Osteocyte (in vitro differentiated cells): Measurements from ENCODE around the gene FKBP9. TPM values are rescaled to one million over a fixed set of nuclear protein-coding genes. Genes with fewer than 3 reads are reported as not detected.

Source experiments
- DNase-seq: peaks from one replicate; pipeline ENCODE4 v3.0.0; 2021; ENCODE audit warnings: mixed read lengths; ENCODE audit not compliant: unreplicated experiment; ENCODE audit errors: extremely low spot score
- H3K27ac Mint-ChIP-seq: one replicate; pipeline ENCODE4 v1.8.0; 2021; ENCODE audit warnings: mild to moderate bottlenecking, mixed read lengths; ENCODE audit not compliant: unreplicated experiment
- H3K27me3 Mint-ChIP-seq: one replicate; pipeline ENCODE4 v1.8.0; 2021; ENCODE audit warnings: mixed read lengths; ENCODE audit not compliant: unreplicated experiment
- H3K36me3 Mint-ChIP-seq: one replicate; pipeline ENCODE4 v1.8.0; 2021; ENCODE audit warnings: mixed read lengths; ENCODE audit not compliant: unreplicated experiment
- H3K4me1 Mint-ChIP-seq: one replicate; pipeline ENCODE4 v1.8.0; 2021; ENCODE audit warnings: mixed read lengths; ENCODE audit not compliant: unreplicated experiment
- H3K4me3 Mint-ChIP-seq: one replicate; pipeline ENCODE4 v1.8.0; 2021; ENCODE audit warnings: mild to moderate bottlenecking, moderate library complexity, mixed read lengths; ENCODE audit not compliant: unreplicated experiment
- H3K9me3 Mint-ChIP-seq: one replicate; pipeline ENCODE4 v1.8.0; 2021; ENCODE audit warnings: mixed read lengths; ENCODE audit not compliant: unreplicated experiment
- long read RNA-seq: library from polyadenylated mRNA; unstranded; transcript quantifications from one replicate; pipeline ENCODE4 v2.0.0, GENCODE V29; 2021
- total RNA-seq: library from RNA; stranded (reverse); gene quantifications from 2 replicates; pipeline ENCODE4 v1.2.1, GENCODE V29; 2021
- TF ChIP-seq, protein P1 (sequence below): fragments of 200-600 bp; sonication (generic); IDR thresholded peaks from 2 replicates; pipeline ENCODE4 v1.5.0; 2021; ENCODE audit warnings: antibody characterized with exemption, mild to moderate bottlenecking, moderate library complexity

Gene FKBP9, protein sequence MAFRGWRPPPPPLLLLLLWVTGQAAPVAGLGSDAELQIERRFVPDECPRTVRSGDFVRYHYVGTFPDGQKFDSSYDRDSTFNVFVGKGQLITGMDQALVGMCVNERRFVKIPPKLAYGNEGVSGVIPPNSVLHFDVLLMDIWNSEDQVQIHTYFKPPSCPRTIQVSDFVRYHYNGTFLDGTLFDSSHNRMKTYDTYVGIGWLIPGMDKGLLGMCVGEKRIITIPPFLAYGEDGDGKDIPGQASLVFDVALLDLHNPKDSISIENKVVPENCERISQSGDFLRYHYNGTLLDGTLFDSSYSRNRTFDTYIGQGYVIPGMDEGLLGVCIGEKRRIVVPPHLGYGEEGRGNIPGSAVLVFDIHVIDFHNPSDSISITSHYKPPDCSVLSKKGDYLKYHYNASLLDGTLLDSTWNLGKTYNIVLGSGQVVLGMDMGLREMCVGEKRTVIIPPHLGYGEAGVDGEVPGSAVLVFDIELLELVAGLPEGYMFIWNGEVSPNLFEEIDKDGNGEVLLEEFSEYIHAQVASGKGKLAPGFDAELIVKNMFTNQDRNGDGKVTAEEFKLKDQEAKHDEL
- 229 and 237 TPM in 2 replicates for total RNA-seq
- long read RNA-seq, transcript FKBP9-201 (10 exons, 3,462 nt) = major isoform, 32 of 58 reads
- long read RNA-seq, partial matches to known transcripts = 8 of 58 reads
- long read RNA-seq, other reads (novel, unspliced or antisense) = 13 of 58 reads

DNA sequence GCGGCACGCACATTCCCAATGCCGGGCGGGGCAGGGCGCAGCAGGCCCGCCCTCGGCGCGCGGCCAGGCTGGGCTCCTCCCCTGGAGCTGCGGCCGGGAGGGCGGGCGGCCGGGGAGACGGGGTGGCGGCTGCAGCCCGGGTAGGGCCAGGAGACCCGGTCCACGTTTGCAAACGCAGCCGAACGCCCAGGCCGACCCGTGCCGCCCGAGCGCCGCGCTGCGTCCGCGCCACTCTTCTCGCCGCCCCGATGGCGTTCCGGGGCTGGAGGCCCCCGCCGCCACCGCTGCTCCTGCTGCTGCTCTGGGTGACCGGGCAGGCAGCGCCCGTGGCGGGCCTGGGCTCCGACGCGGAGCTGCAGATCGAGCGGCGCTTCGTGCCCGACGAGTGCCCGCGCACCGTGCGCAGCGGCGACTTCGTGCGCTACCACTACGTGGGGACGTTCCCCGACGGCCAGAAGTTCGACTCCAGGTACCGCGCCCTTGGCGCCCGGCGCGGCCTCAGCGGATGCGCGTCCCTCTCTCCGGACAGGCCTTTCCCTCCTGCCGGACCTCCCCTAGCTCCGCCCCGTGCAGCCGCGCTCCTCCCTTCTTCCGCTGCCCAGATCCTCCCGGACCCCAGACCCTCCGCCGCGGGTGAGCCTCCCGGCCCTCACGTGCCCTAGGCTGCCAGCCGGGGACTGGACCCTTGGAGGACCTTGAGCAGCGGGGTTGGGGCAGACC, at the start of gene FKBP9:
Gene FKBP9, plus strand, starts transcription at position 115 of the 720 bp plus-strand sequence. Its CDS starts 134 bp downstream, at position 249.
- H3K27me3 Mint-ChIP-seq = no peaks in the 10 kb centered on the region
- DNase-seq = peak; percentile 92
- peak within 1 kb of the TSS; percentile 84 for H3K4me3 Mint-ChIP-seq
- no peaks in the 10 kb centered on the region for H3K9me3 Mint-ChIP-seq
- TF ChIP-seq, protein P1, sequence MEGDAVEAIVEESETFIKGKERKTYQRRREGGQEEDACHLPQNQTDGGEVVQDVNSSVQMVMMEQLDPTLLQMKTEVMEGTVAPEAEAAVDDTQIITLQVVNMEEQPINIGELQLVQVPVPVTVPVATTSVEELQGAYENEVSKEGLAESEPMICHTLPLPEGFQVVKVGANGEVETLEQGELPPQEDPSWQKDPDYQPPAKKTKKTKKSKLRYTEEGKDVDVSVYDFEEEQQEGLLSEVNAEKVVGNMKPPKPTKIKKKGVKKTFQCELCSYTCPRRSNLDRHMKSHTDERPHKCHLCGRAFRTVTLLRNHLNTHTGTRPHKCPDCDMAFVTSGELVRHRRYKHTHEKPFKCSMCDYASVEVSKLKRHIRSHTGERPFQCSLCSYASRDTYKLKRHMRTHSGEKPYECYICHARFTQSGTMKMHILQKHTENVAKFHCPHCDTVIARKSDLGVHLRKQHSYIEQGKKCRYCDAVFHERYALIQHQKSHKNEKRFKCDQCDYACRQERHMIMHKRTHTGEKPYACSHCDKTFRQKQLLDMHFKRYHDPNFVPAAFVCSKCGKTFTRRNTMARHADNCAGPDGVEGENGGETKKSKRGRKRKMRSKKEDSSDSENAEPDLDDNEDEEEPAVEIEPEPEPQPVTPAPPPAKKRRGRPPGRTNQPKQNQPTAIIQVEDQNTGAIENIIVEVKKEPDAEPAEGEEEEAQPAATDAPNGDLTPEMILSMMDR = no peak
- peak within 1 kb of the TSS; percentile 93 for H3K27ac Mint-ChIP-seq
- peaks cover 21% of the 10 kb centered on the region for H3K4me1 Mint-ChIP-seq
- H3K36me3 Mint-ChIP-seq = peaks cover 4% of the 10 kb centered on the region

DNA sequence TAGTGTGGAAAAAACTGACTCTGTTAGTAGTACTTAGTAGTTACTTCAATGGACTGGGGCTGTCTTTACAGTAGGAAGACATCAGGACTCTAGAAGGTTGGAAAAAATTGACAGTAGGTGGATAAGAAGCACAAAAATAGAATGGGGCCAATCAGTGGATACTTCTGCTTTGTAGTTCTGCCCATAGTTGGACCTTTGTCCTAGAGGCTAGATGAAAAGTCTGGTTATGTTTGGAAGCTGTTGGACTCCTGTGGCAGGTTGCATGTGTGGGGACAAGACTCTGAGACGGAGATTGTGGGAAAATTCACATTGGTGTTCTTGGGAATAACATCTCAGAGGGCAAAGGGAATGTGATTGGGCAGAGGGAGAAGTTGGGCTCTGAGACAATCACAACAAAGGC, 47.0 kb upstream of the FKBP9 start:
- DNase-seq = no peak
- Mint-ChIP-seq H3K27ac (no peak overlapping the region), H3K4me1 (peaks cover 7% of the 10 kb centered on the region), H3K9me3 (no peaks in the 10 kb centered on the region), H3K36me3 (peaks cover 4% of the 10 kb centered on the region), H3K27me3 (no peaks in the 10 kb centered on the region), H3K4me3 (no peak overlapping the region)
- TF ChIP-seq, protein P1 = no peak

DNA sequence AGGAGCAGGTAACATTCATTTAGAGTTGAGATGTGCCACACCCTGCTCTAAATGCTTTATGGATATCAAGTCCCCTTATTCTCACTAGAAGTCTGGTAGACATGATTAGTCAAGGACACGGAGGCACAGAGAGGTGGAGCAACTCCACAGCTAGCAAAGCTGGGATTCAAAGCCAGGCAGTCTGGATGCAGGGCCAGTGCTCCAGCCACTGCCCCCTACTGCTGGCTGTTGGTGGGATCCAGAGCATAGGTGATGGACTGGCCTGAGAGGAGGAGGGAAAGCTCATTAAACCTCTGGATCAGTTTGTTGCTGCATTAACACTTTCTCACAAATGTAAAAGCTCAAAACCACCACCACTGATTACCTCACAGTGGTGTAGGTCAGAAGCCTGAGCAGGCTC, 43.1 kb upstream of the FKBP9 start:
- TF ChIP-seq, protein P1 = no peak
- Mint-ChIP-seq H3K4me1 (no peaks in the 10 kb centered on the region), H3K36me3 (peaks cover 24% of the 10 kb centered on the region), H3K9me3 (no peaks in the 10 kb centered on the region), H3K27ac (no peak overlapping the region), H3K27me3 (no peaks in the 10 kb centered on the region), H3K4me3 (no peak overlapping the region)
- no peak for DNase-seq

DNA sequence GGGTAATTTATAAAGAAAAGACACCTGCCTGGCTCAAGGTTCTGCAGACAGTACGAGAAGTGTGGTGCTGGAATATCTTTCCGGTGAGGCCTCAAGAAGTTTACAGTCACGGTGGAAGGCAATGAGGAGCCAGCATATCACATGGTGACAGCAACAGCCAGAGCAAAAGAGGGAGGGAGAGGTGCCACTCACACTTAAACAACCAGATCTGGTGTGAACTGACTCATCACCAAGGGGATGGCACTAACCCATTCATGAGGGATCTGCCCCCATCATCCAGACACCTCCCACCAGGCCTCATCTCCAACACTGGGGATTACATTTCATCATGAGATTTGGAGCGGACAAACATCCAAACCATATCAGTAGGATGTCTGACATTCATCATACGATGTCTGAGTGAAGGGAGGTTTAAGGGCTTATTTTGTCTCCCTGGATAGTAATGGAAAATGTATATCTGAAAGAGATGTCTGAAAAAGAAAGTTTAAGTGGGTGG, 42.2 kb upstream of the FKBP9 start:
- Mint-ChIP-seq H3K4me3 (no peak overlapping the region), H3K27ac (no peak overlapping the region), H3K4me1 (no peaks in the 10 kb centered on the region), H3K27me3 (no peaks in the 10 kb centered on the region), H3K9me3 (no peaks in the 10 kb centered on the region), H3K36me3 (peaks cover 24% of the 10 kb centered on the region)
- TF ChIP-seq, protein P1 = no peak
- DNase-seq = no peak
